ENCODE results near the gene RAD51B.

The RAD51B gene

DNA sequence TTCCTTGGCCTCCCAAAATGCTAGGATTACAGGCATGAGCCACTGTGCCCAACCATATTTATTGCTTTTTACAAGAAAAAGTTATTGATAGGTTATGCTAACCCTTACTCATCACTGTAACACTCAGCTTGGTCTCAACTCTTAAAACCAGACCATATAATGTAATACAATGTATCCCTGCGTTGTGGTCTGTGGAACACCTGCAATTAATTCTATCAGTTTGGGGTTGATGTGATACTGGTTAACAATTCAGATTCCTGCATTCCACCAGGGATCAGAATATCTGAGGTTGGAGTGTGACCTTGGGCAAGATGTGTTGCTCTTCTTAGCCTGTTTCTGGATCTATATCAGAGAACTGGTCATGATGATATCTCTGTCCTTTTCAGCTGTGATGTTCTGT is 419.0 kb downstream of the RAD51B start:
- no peaks in the 10 kb centered on the region for H3K36me3 ChIP-seq
- no peaks in the 10 kb centered on the region for H3K9me3 ChIP-seq
- TF ChIP-seq, protein P1, sequence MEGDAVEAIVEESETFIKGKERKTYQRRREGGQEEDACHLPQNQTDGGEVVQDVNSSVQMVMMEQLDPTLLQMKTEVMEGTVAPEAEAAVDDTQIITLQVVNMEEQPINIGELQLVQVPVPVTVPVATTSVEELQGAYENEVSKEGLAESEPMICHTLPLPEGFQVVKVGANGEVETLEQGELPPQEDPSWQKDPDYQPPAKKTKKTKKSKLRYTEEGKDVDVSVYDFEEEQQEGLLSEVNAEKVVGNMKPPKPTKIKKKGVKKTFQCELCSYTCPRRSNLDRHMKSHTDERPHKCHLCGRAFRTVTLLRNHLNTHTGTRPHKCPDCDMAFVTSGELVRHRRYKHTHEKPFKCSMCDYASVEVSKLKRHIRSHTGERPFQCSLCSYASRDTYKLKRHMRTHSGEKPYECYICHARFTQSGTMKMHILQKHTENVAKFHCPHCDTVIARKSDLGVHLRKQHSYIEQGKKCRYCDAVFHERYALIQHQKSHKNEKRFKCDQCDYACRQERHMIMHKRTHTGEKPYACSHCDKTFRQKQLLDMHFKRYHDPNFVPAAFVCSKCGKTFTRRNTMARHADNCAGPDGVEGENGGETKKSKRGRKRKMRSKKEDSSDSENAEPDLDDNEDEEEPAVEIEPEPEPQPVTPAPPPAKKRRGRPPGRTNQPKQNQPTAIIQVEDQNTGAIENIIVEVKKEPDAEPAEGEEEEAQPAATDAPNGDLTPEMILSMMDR (IDR thresholded peaks at IDR 0.05; ENCODE audit: low read depth, low read length) = no peak
- DNase-seq = no peak
- peaks cover under 1% of the 10 kb centered on the region for H3K4me1 ChIP-seq
- no peaks in the 10 kb centered on the region for H3K27me3 ChIP-seq
- no peak overlapping the region for H3K4me3 ChIP-seq (ENCODE audit: low read depth, low read length)

DNA sequence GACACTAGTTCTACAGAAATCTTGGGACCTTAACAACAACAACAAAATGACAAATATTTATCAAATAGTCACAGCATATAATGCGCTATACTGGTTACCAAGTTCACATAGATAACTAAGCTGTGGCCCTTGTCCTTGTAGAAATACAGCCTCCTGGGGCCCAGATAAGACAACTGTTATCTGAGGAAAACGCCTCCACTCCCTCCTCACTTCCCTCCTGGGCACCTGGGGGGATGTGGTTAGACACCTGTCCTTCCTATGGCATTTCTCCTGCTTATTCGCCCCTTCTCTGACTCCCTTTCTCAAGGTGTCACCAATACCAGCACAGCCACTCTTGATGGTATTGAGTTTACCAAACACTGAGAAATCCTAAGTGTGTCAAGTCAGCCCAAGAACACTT is 419.4 kb downstream of the RAD51B start:
- no peak for DNase-seq
- Histone ChIP-seq H3K4me3 (ENCODE audit: low read depth, low read length) (no peak overlapping the region), H3K36me3 (no peaks in the 10 kb centered on the region), H3K9me3 (no peaks in the 10 kb centered on the region), H3K4me1 (peaks cover 5% of the 10 kb centered on the region), H3K27me3 (no peaks in the 10 kb centered on the region)
- TF ChIP-seq, protein P1 (IDR thresholded peaks at IDR 0.05; ENCODE audit: low read depth, low read length) = no peak

DNA sequence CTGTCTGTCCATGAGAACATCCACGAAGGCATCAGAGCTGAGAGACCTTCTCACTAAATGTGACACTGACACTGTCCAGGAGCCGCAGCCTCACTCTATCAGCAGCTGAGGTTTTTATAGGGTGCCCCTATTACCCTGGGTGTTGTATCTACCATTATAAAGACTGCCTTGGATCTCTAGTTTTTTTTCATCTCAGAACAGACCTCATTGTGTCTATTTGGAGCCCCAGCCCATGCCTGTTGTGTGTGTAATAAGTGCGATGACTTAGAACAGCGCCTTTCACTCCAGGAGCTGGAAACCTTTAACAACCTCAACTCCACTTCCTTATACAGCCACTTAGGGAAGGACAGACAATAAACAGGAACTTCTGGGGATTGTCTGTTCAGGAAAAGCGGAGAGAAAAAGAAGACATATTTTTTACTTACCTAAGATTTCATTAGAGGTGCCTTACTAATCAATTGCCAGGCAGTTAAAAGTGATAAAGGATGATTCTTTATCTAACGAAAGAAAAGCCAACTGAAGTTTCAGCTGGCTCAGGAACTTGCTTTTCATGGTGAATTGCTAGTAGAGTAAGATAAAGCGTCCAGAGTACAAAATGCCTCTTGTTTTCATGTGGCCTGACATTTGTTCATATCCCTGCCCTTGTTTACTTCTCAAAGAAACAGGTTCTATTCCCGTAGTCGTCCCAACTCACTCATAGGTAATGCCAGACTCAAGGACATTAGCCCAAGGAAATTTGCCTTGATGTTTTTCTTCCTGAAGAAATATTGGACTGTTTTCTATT is 420.6 kb downstream of the RAD51B start:
- no peaks in the 10 kb centered on the region for H3K27me3 ChIP-seq
- H3K4me1 ChIP-seq = peaks cover 5% of the 10 kb centered on the region; the same call in 1 of the 2 replicates
- H3K9me3 ChIP-seq = no peaks in the 10 kb centered on the region
- no peak for DNase-seq
- H3K36me3 ChIP-seq = no peaks in the 10 kb centered on the region
- TF ChIP-seq, protein P1 (IDR thresholded peaks at IDR 0.05; ENCODE audit: low read depth, low read length) = no peak
- H3K4me3 ChIP-seq (ENCODE audit: low read depth, low read length) = no peak overlapping the region

DNA sequence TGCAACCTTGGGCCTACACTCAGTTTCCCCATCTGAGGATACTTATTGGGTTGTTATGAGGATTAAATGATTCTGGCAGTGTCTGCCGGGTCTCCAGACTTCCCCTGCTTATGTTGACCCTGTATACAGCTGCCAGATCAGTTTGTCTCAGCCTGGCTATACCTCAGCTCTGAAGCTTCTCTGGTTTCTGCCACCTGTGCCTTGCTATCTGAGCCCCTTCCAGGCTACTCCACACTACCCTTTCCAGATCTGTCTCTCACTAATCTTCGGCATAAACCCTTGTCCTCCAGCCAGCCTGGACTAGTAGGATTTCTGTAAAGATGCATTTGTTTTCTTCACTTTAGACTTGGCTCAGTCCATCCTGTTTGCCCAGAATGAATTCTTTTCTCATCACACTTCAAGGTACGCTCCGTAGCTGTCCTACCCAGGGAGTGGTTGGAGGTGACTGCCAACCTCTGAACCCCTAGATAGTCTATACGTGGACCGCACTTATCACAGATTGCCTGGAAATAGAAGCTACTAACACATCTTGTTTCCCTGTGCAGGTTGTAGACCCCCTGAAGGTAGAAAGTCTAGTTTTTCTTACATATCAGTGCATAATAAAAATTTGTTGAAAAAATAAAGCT is 422.4 kb downstream of the RAD51B start:
- TF ChIP-seq, protein P1 (IDR thresholded peaks at IDR 0.05; ENCODE audit: low read depth, low read length) = no peak
- H3K36me3 ChIP-seq = no peaks in the 10 kb centered on the region
- no peak for DNase-seq
- no peaks in the 10 kb centered on the region for H3K9me3 ChIP-seq
- no peak overlapping the region for H3K4me3 ChIP-seq (ENCODE audit: low read depth, low read length)
- no peaks in the 10 kb centered on the region for H3K27me3 ChIP-seq
- peaks cover 5% of the 10 kb centered on the region for H3K4me1 ChIP-seq

DNA sequence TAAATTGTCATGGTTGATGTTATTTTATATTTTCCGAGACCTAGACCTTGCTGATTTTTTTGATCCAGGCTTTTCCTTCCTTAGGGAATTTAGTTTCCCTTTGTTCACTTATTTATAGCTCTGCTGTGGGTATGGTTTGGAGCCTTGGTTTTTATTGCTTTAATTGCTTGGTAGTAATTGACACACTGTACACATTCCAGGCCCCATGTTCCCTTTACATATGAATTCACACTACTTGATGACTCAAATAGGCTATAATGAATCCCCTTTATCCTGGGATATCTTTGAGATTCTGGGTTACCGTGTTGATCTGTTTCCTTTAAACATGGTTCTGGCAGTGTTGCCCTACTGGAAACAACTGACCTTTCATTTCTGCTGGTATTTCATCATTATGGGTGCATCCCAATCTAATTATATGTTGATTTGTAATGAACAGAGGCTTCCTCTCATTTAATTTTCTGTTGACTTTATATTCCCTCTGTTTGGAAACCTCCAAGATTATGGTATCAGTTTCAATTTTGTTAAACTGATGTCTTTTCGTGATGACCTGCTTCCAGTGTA is 424.0 kb downstream of the RAD51B start:
- DNase-seq = no peak
- Histone ChIP-seq H3K9me3 (no peaks in the 10 kb centered on the region), H3K36me3 (no peaks in the 10 kb centered on the region), H3K4me3 (ENCODE audit: low read depth, low read length) (no peak overlapping the region), H3K27me3 (no peaks in the 10 kb centered on the region), H3K4me1 (peaks cover 5% of the 10 kb centered on the region)
- TF ChIP-seq, protein P1 (IDR thresholded peaks at IDR 0.05; ENCODE audit: low read depth, low read length) = no peak

Data from BE2C (cell line).